ENCODE measurements around the gene SNX30.

Gene SNX30

GRCh38 chr9:112728401-112728800, 22.2 kb upstream of the SNX30 start:
- no peaks in the 10 kb centered on the region for H3K27me3 Mint-ChIP-seq
- no peak for ATAC-seq (replicated peaks; ENCODE audit: extremely low read depth, poor library complexity, severe bottlenecking)
- no peaks in the 10 kb centered on the region for H3K4me1 Mint-ChIP-seq
- H3K9me3 Mint-ChIP-seq, result no peaks in the 10 kb centered on the region
- no peaks in the 10 kb centered on the region for H3K36me3 Mint-ChIP-seq (ENCODE audit: insufficient read depth)
- no peak overlapping the region for H3K27ac Mint-ChIP-seq (ENCODE audit: low read depth)
- no peak overlapping the region for H3K4me3 Mint-ChIP-seq
- no peak for DNase-seq (ENCODE audit: low spot score in 2 of 2)

- DNase-seq (ENCODE audit: low spot score in 2 of 2) (no peak), ATAC-seq (replicated peaks; ENCODE audit: extremely low read depth, poor library complexity, severe bottlenecking) (no peak)
- no peaks in the 10 kb centered on the region for H3K36me3 Mint-ChIP-seq (ENCODE audit: insufficient read depth)
- no peaks in the 10 kb centered on the region for H3K27me3 Mint-ChIP-seq
- no peak overlapping the region for H3K4me3 Mint-ChIP-seq
- no peaks in the 10 kb centered on the region for H3K9me3 Mint-ChIP-seq
- H3K4me1 Mint-ChIP-seq, result peaks cover 8% of the 10 kb centered on the region
- no peak overlapping the region for H3K27ac Mint-ChIP-seq (ENCODE audit: low read depth)
Observed at GRCh38 chr9:112731971-112732370, 18.6 kb upstream of the SNX30 start.

- no peaks in the 10 kb centered on the region for H3K9me3 Mint-ChIP-seq
- no peak overlapping the region for H3K4me3 Mint-ChIP-seq
- no peaks in the 10 kb centered on the region for H3K36me3 Mint-ChIP-seq (ENCODE audit: insufficient read depth)
Observed at GRCh38 chr9:112734892-112735291, 15.7 kb upstream of the SNX30 start.

GRCh38 chr9:112743216-112743836, 7.2 kb upstream of the SNX30 start:
- DNase-seq (ENCODE audit: low spot score in 2 of 2) (no peak), ATAC-seq (replicated peaks; ENCODE audit: extremely low read depth, poor library complexity, severe bottlenecking) (no peak)
- no peak overlapping the region for H3K4me3 Mint-ChIP-seq
- no peaks in the 10 kb centered on the region for H3K36me3 Mint-ChIP-seq (ENCODE audit: insufficient read depth)
- H3K27ac Mint-ChIP-seq (ENCODE audit: low read depth), result no peak overlapping the region
- H3K4me1 Mint-ChIP-seq, result peaks cover 11% of the 10 kb centered on the region
- H3K27me3 Mint-ChIP-seq, result no peaks in the 10 kb centered on the region
- H3K9me3 Mint-ChIP-seq, result no peaks in the 10 kb centered on the region

More at GRCh38 chr9:112734892-112735291, 15.7 kb upstream of the SNX30 start:
- ATAC-seq (replicated peaks; ENCODE audit: extremely low read depth, poor library complexity, severe bottlenecking) (peak; percentile 97), DNase-seq (ENCODE audit: low spot score in 2 of 2) (peak in 1 of 2 donors; percentile 18)
- H3K27me3 Mint-ChIP-seq, result no peaks in the 10 kb centered on the region
- H3K4me1 Mint-ChIP-seq, result peaks cover 8% of the 10 kb centered on the region
- H3K27ac Mint-ChIP-seq (ENCODE audit: low read depth), result peak overlapping the region; percentile 14

GRCh38 chr9:112744177-112744576, 6.4 kb upstream of the SNX30 start:
- no peaks in the 10 kb centered on the region for H3K27me3 Mint-ChIP-seq
- no peak for ATAC-seq (replicated peaks; ENCODE audit: extremely low read depth, poor library complexity, severe bottlenecking)

GRCh38 chr9:112747094-112747493, 3.5 kb upstream of the SNX30 start:
- no peaks in the 10 kb centered on the region for H3K9me3 Mint-ChIP-seq
- H3K4me3 Mint-ChIP-seq, result no peak overlapping the region
- ATAC-seq (replicated peaks; ENCODE audit: extremely low read depth, poor library complexity, severe bottlenecking), result no peak
- no peak for DNase-seq (ENCODE audit: low spot score in 2 of 2)
- H3K36me3 Mint-ChIP-seq (ENCODE audit: insufficient read depth), result peaks cover 5% of the 10 kb centered on the region
- no peak overlapping the region for H3K27ac Mint-ChIP-seq (ENCODE audit: low read depth)
- H3K4me1 Mint-ChIP-seq, result peaks cover 38% of the 10 kb centered on the region
- H3K27me3 Mint-ChIP-seq, result no peaks in the 10 kb centered on the region

More at GRCh38 chr9:112744177-112744576, 6.4 kb upstream of the SNX30 start:
- no peak overlapping the region for H3K4me3 Mint-ChIP-seq
- peaks cover 18% of the 10 kb centered on the region for H3K4me1 Mint-ChIP-seq
- DNase-seq (ENCODE audit: low spot score in 2 of 2), result no peak
- H3K36me3 Mint-ChIP-seq (ENCODE audit: insufficient read depth), result no peaks in the 10 kb centered on the region
- no peaks in the 10 kb centered on the region for H3K9me3 Mint-ChIP-seq
- H3K27ac Mint-ChIP-seq (ENCODE audit: low read depth), result no peak overlapping the region

GRCh38 chr9:112750764-112751055, 150 bp downstream of the SNX30 start:
- Mint-ChIP-seq H3K36me3 (ENCODE audit: insufficient read depth) (peaks cover 6% of the 10 kb centered on the region), H3K4me1 (peaks cover 72% of the 10 kb centered on the region), H3K9me3 (no peaks in the 10 kb centered on the region), H3K27me3 (no peaks in the 10 kb centered on the region), H3K4me3 (peak overlapping the region; percentile 88), H3K27ac (ENCODE audit: low read depth) (no peak overlapping the region)
- ATAC-seq (replicated peaks; ENCODE audit: extremely low read depth, poor library complexity, severe bottlenecking) (peak; percentile 12), DNase-seq (ENCODE audit: low spot score in 2 of 2) (no peak)

GRCh38 chr9:112751056-112751795, 666 bp downstream of the SNX30 start:
- ATAC-seq (replicated peaks; ENCODE audit: extremely low read depth, poor library complexity, severe bottlenecking), result peak; percentile 9
- Mint-ChIP-seq H3K27ac (ENCODE audit: low read depth) (peak overlapping the region; percentile 80), H3K9me3 (no peaks in the 10 kb centered on the region), H3K27me3 (no peaks in the 10 kb centered on the region), H3K36me3 (ENCODE audit: insufficient read depth) (peaks cover 7% of the 10 kb centered on the region), H3K4me1 (peaks cover 77% of the 10 kb centered on the region), H3K4me3 (peak overlapping the region; percentile 83)
- peak in 1 of 2 donors; percentile 32 for DNase-seq (ENCODE audit: low spot score in 2 of 2)

GRCh38 chr9:112752334-112753125, 2.0 kb downstream of the SNX30 start:
- DNase-seq (ENCODE audit: low spot score in 2 of 2), result no peak
- Mint-ChIP-seq H3K36me3 (ENCODE audit: insufficient read depth) (peaks cover 7% of the 10 kb centered on the region), H3K9me3 (no peaks in the 10 kb centered on the region), H3K27me3 (no peaks in the 10 kb centered on the region), H3K27ac (ENCODE audit: low read depth) (no peak overlapping the region), H3K4me3 (peak overlapping the region; percentile 83), H3K4me1 (peaks cover 84% of the 10 kb centered on the region)
- ATAC-seq (replicated peaks; ENCODE audit: extremely low read depth, poor library complexity, severe bottlenecking), result no peak

GRCh38 chr9:112753725-112754124, 3.2 kb downstream of the SNX30 start:
- Mint-ChIP-seq H3K27ac (ENCODE audit: low read depth) (no peak overlapping the region), H3K9me3 (no peaks in the 10 kb centered on the region), H3K4me3 (peak overlapping the region; percentile 31), H3K27me3 (no peaks in the 10 kb centered on the region), H3K4me1 (peaks cover 82% of the 10 kb centered on the region), H3K36me3 (ENCODE audit: insufficient read depth) (peaks cover 7% of the 10 kb centered on the region)
- ATAC-seq (replicated peaks; ENCODE audit: extremely low read depth, poor library complexity, severe bottlenecking) (no peak), DNase-seq (ENCODE audit: low spot score in 2 of 2) (no peak)

GRCh38 chr9:112754578-112754977, 4.0 kb downstream of the SNX30 start:
- peak overlapping the region; percentile 58 for H3K4me3 Mint-ChIP-seq
- ATAC-seq (replicated peaks; ENCODE audit: extremely low read depth, poor library complexity, severe bottlenecking), result peak; percentile 73

GRCh38 chr9:112755016-112755427, 4.5 kb downstream of the SNX30 start:
- H3K9me3 Mint-ChIP-seq, result no peaks in the 10 kb centered on the region
- H3K27ac Mint-ChIP-seq (ENCODE audit: low read depth), result peak overlapping the region; percentile 20
- DNase-seq (ENCODE audit: low spot score in 2 of 2), result no peak
- no peaks in the 10 kb centered on the region for H3K27me3 Mint-ChIP-seq
- peak overlapping the region; percentile 58 for H3K4me3 Mint-ChIP-seq
- ATAC-seq (replicated peaks; ENCODE audit: extremely low read depth, poor library complexity, severe bottlenecking), result no peak
- H3K4me1 Mint-ChIP-seq, result peaks cover 81% of the 10 kb centered on the region
- H3K36me3 Mint-ChIP-seq (ENCODE audit: insufficient read depth), result peaks cover 7% of the 10 kb centered on the region

More at GRCh38 chr9:112754578-112754977, 4.0 kb downstream of the SNX30 start:
- DNase-seq (ENCODE audit: low spot score in 2 of 2), result peak in 1 of 2 donors; percentile 43
- Mint-ChIP-seq H3K4me1 (peaks cover 81% of the 10 kb centered on the region), H3K27me3 (no peaks in the 10 kb centered on the region), H3K36me3 (ENCODE audit: insufficient read depth) (peaks cover 7% of the 10 kb centered on the region), H3K9me3 (no peaks in the 10 kb centered on the region), H3K27ac (ENCODE audit: low read depth) (peak overlapping the region; percentile 20)

Data from central memory CD8-positive, alpha-beta T cell (primary cell).